Panc1 (cell line): ENCODE data around the gene TRAPPC6A.

Experiments used
- CTCF ChIP-seq: fragments of 450-650 bp; IDR thresholded peaks from 2 replicates; pipeline ENCODE4 v1.5.1; 2017; ENCODE audit warnings: mild to moderate bottlenecking
- POLR2AphosphoS5 ChIP-seq: IDR thresholded peaks from 2 replicates; pipeline ENCODE4 v1.6.1; 2012; ENCODE audit warnings: mild to moderate bottlenecking, low read depth, low read length, moderate library complexity
- REST ChIP-seq, 2 experiments: IDR thresholded peaks; 2 replicates each; pipeline ENCODE4 v1.6.1; 2011 to 2012; ENCODE audit warnings: low read depth in 2 of 2, control low read depth in 1 of 2, low read length in 1 of 2, mild to moderate bottlenecking in 1 of 2, moderate library complexity in 1 of 2; ENCODE audit not compliant: insufficient read depth in 1 of 2
- SIN3A ChIP-seq: IDR thresholded peaks from 2 replicates; pipeline ENCODE4 v1.6.1; 2012; ENCODE audit warnings: low read depth, mild to moderate bottlenecking, low read length, moderate library complexity, borderline replicate concordance; ENCODE audit not compliant: insufficient read depth
- TCF7L2 ChIP-seq: IDR thresholded peaks from 2 replicates; pipeline ENCODE4 v1.6.1; 2011; ENCODE audit warnings: mild to moderate bottlenecking, low read depth, low read length, inconsistent platforms

- TF ChIP-seq POLR2AphosphoS5 (no peak), CTCF (no peak), TCF7L2 (no peak), REST (IDR thresholded peaks at IDR 0.05; ENCODE audit: insufficient read depth in 1 of 2, low read depth in 2 of 2, low read length in 1 of 2) (no peak), SIN3A (no peak)
These were observed 6.1 kb upstream of the TRAPPC6A start for GRCh38 chr19:45184115-45184514.
